T-helper 2 cell treated with Interferon-gamma antibody and Interleukin-4, amounts not matched to agents 5 μg/mL and 100 μg/mL, for 36 hours (primary cell): ENCODE data around the gene OR6C68.
"Not testable (repeated sequence)": the region's sequence is repeated elsewhere in the genome, so short reads cannot be mapped to it uniquely, and the experiment has no call there.

Experiments used
- DNase-seq: peaks from one replicate; pipeline ENCODE4 v3.0.0; 2021; ENCODE audit warnings: low spot score
- H3K27ac Mint-ChIP-seq: one replicate; pipeline ENCODE4 v1.8.0; 2021; ENCODE audit warnings: mild to moderate bottlenecking, mixed read lengths
- H3K27me3 Mint-ChIP-seq: one replicate; pipeline ENCODE4 v1.8.0; 2021; ENCODE audit warnings: low read depth, mixed read lengths
- H3K36me3 Mint-ChIP-seq: one replicate; pipeline ENCODE4 v1.8.0; 2021; ENCODE audit warnings: low read depth, mixed read lengths
- H3K4me1 Mint-ChIP-seq: one replicate; pipeline ENCODE4 v1.8.0; 2021; ENCODE audit warnings: low read depth, mixed read lengths
- H3K4me3 Mint-ChIP-seq: one replicate; pipeline ENCODE4 v1.8.0; 2022; ENCODE audit warnings: mild to moderate bottlenecking, moderate library complexity, mixed read lengths
- H3K9me3 Mint-ChIP-seq: one replicate; pipeline ENCODE4 v1.8.0; 2021; ENCODE audit warnings: mixed read lengths

The OR6C68 gene

GRCh38 chr12:55492078-55492477 lies at the start of gene OR6C68:
OR6C68 (plus strand) TSS chr12:55492378; CDS start chr12:55492378, 0 bp downstream.
- H3K4me1 Mint-ChIP-seq = no peaks in the 10 kb centered on the region
- H3K36me3 Mint-ChIP-seq = no peaks in the 10 kb centered on the region
- no peaks in the 10 kb centered on the region for H3K9me3 Mint-ChIP-seq
- DNase-seq = no peak
- H3K27me3 Mint-ChIP-seq = no peaks in the 10 kb centered on the region
- H3K4me3 Mint-ChIP-seq = no peak within 1 kb of the TSS
- no peak within 1 kb of the TSS for H3K27ac Mint-ChIP-seq

GRCh38 chr12:55443776-55444175 lies 48.4 kb upstream of the OR6C68 start, which contains the start of gene OR6C2:
OR6C2 (plus strand) TSS chr12:55444076; CDS start chr12:55452214, 8,138 bp downstream.
- Mint-ChIP-seq H3K4me3 (no peak within 1 kb of the TSS), H3K27ac (no peak within 1 kb of the TSS), H3K4me1 (no peaks in the 10 kb centered on the region), H3K36me3 (no peaks in the 10 kb centered on the region), H3K27me3 (no peaks in the 10 kb centered on the region), H3K9me3 (peaks cover 10% of the 10 kb centered on the region)
- DNase-seq = no peak

GRCh38 chr12:55445357-55445756 lies 46.8 kb upstream of the OR6C68 start:
- Mint-ChIP-seq H3K9me3 (peaks cover 7% of the 10 kb centered on the region), H3K4me3 (no peak overlapping the region), H3K4me1 (no peaks in the 10 kb centered on the region), H3K27ac (no peak overlapping the region), H3K27me3 (no peaks in the 10 kb centered on the region), H3K36me3 (no peaks in the 10 kb centered on the region)
- DNase-seq = no peak

GRCh38 chr12:55446326-55446725 lies 45.9 kb upstream of the OR6C68 start:
- no peaks in the 10 kb centered on the region for H3K4me1 Mint-ChIP-seq
- H3K4me3 Mint-ChIP-seq = no peak overlapping the region
- no peaks in the 10 kb centered on the region for H3K36me3 Mint-ChIP-seq
- no peaks in the 10 kb centered on the region for H3K27me3 Mint-ChIP-seq
- DNase-seq = no peak
- peaks cover 6% of the 10 kb centered on the region for H3K9me3 Mint-ChIP-seq
- H3K27ac Mint-ChIP-seq = no peak overlapping the region

- Mint-ChIP-seq H3K27me3 (no peaks in the 10 kb centered on the region), H3K4me3 (no peak overlapping the region), H3K36me3 (no peaks in the 10 kb centered on the region), H3K9me3 (no peaks in the 10 kb centered on the region), H3K27ac (no peak overlapping the region), H3K4me1 (no peaks in the 10 kb centered on the region)
- no peak for DNase-seq
These were observed 43.4 kb upstream of the OR6C68 start for GRCh38 chr12:55448825-55449224.

- H3K36me3 Mint-ChIP-seq, DNase-seq, H3K4me1 Mint-ChIP-seq: not testable (repeated sequence)
These were observed 27.3 kb upstream of the OR6C68 start for GRCh38 chr12:55464926-55465325.

GRCh38 chr12:55467836-55468235 lies 24.3 kb upstream of the OR6C68 start:
- Mint-ChIP-seq H3K36me3 (no peaks in the 10 kb centered on the region), H3K27ac (no peak overlapping the region), H3K4me3 (no peak overlapping the region), H3K9me3 (no peaks in the 10 kb centered on the region), H3K4me1 (no peaks in the 10 kb centered on the region), H3K27me3 (peaks cover 7% of the 10 kb centered on the region)
- DNase-seq = no peak

More at GRCh38 chr12:55464926-55465325, 27.3 kb upstream of the OR6C68 start:
- H3K4me3 Mint-ChIP-seq, H3K27ac Mint-ChIP-seq, H3K27me3 Mint-ChIP-seq, H3K9me3 Mint-ChIP-seq: not testable (repeated sequence)

GRCh38 chr12:55469291-55469690 lies 22.9 kb upstream of the OR6C68 start:
- Mint-ChIP-seq H3K9me3 (no peaks in the 10 kb centered on the region), H3K27ac (no peak overlapping the region), H3K4me3 (no peak overlapping the region), H3K27me3 (peaks cover 7% of the 10 kb centered on the region), H3K4me1 (no peaks in the 10 kb centered on the region), H3K36me3 (no peaks in the 10 kb centered on the region)
- no peak for DNase-seq

- peaks cover 7% of the 10 kb centered on the region for H3K27me3 Mint-ChIP-seq
- no peaks in the 10 kb centered on the region for H3K36me3 Mint-ChIP-seq
- no peak within 1 kb of the TSS for H3K27ac Mint-ChIP-seq
- DNase-seq = no peak
- H3K9me3 Mint-ChIP-seq = no peaks in the 10 kb centered on the region
- no peak within 1 kb of the TSS for H3K4me3 Mint-ChIP-seq
- no peaks in the 10 kb centered on the region for H3K4me1 Mint-ChIP-seq
These were observed 21.9 kb upstream of the OR6C68 start, which contains the start of gene OR6C70 for GRCh38 chr12:55470088-55470829. OR6C70 (minus strand) TSS chr12:55470138; CDS start chr12:55470138, 0 bp downstream.

GRCh38 chr12:55472264-55472663 lies 19.9 kb upstream of the OR6C68 start:
- Mint-ChIP-seq H3K36me3 (no peaks in the 10 kb centered on the region), H3K27me3 (peaks cover 7% of the 10 kb centered on the region), H3K27ac (no peak overlapping the region), H3K4me3 (no peak overlapping the region), H3K9me3 (no peaks in the 10 kb centered on the region), H3K4me1 (no peaks in the 10 kb centered on the region)
- DNase-seq = no peak

- not testable (repeated sequence) for H3K27me3 Mint-ChIP-seq, H3K9me3 Mint-ChIP-seq, H3K27ac Mint-ChIP-seq, H3K4me1 Mint-ChIP-seq, H3K36me3 Mint-ChIP-seq, H3K4me3 Mint-ChIP-seq, DNase-seq
These were observed 13.0 kb upstream of the OR6C68 start for GRCh38 chr12:55479136-55479535.

GRCh38 chr12:55484284-55484683 lies 7.9 kb upstream of the OR6C68 start:
- not testable (repeated sequence) for H3K27ac Mint-ChIP-seq, H3K36me3 Mint-ChIP-seq, H3K4me3 Mint-ChIP-seq, H3K27me3 Mint-ChIP-seq, DNase-seq, H3K4me1 Mint-ChIP-seq, H3K9me3 Mint-ChIP-seq

GRCh38 chr12:55495490-55495889 lies 3.3 kb downstream of the OR6C68 start:
- no peak overlapping the region for H3K4me3 Mint-ChIP-seq
- no peaks in the 10 kb centered on the region for H3K36me3 Mint-ChIP-seq
- DNase-seq = no peak
- no peak overlapping the region for H3K27ac Mint-ChIP-seq
- H3K9me3 Mint-ChIP-seq = no peaks in the 10 kb centered on the region
- H3K4me1 Mint-ChIP-seq = no peaks in the 10 kb centered on the region
- H3K27me3 Mint-ChIP-seq = peaks cover 5% of the 10 kb centered on the region

GRCh38 chr12:55499231-55499630 lies 7.1 kb downstream of the OR6C68 start:
- Mint-ChIP-seq H3K9me3 (no peaks in the 10 kb centered on the region), H3K4me1 (no peaks in the 10 kb centered on the region), H3K27ac (no peak overlapping the region), H3K27me3 (peaks cover 5% of the 10 kb centered on the region), H3K36me3 (no peaks in the 10 kb centered on the region), H3K4me3 (no peak overlapping the region)
- DNase-seq = no peak

- no peak overlapping the region for H3K4me3 Mint-ChIP-seq
- H3K4me1 Mint-ChIP-seq = no peaks in the 10 kb centered on the region
- H3K36me3 Mint-ChIP-seq = no peaks in the 10 kb centered on the region
- H3K27me3 Mint-ChIP-seq = peaks cover 5% of the 10 kb centered on the region
- no peak overlapping the region for H3K27ac Mint-ChIP-seq
- no peaks in the 10 kb centered on the region for H3K9me3 Mint-ChIP-seq
- DNase-seq = no peak
These were observed 7.7 kb downstream of the OR6C68 start for GRCh38 chr12:55499810-55500252.
